OCI-LY3 (cell line): ENCODE data around the gene ZNF766.
"Not testable (repeated sequence)": the region's sequence is repeated elsewhere in the genome, so short reads cannot be mapped to it uniquely, and the experiment has no call there.

Experiments used
- EZH2phosphoT487 ChIP-seq: fragments of 200-600 bp; shearing (Covaris generic); IDR thresholded peaks from 2 replicates; pipeline ENCODE4 v1.6.1; 2018; ENCODE audit warnings: antibody characterized with exemption, mixed run types, low read depth
- TF ChIP-seq, protein P1 (sequence below): fragments of 200-600, 300-600 bp; sonication (generic); IDR thresholded peaks from 2 replicates; pipeline ENCODE4 v1.5.1; 2014; ENCODE audit warnings: antibody characterized with exemption, low read length, low read depth

DNA sequence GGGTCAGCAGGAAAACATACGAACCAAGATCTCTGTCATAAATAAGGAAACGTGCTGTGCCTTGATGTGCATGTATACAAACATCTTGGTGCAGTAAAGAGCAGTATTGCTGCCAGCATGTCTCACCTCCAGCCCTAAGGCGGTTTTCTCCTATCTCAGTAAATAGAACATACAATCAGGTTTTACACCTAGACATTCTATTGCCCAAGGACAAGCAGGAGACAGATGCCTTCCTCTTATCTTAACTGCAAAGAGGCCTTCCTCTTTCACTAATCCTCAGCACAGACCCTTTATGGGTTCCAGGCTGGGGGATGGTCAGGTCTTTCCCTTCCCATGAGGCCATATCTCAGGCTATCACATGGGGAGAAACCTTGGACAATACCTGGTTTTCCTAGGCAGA is 69.6 kb downstream of the ZNF766 start:
- TF ChIP-seq, protein P1, sequence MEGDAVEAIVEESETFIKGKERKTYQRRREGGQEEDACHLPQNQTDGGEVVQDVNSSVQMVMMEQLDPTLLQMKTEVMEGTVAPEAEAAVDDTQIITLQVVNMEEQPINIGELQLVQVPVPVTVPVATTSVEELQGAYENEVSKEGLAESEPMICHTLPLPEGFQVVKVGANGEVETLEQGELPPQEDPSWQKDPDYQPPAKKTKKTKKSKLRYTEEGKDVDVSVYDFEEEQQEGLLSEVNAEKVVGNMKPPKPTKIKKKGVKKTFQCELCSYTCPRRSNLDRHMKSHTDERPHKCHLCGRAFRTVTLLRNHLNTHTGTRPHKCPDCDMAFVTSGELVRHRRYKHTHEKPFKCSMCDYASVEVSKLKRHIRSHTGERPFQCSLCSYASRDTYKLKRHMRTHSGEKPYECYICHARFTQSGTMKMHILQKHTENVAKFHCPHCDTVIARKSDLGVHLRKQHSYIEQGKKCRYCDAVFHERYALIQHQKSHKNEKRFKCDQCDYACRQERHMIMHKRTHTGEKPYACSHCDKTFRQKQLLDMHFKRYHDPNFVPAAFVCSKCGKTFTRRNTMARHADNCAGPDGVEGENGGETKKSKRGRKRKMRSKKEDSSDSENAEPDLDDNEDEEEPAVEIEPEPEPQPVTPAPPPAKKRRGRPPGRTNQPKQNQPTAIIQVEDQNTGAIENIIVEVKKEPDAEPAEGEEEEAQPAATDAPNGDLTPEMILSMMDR: not testable (repeated sequence)
- not testable (repeated sequence) for TF ChIP-seq EZH2phosphoT487
